Left lung (tissue), 10 donors: ENCODE data around the gene KIAA0753. TPM values are rescaled to one million over a fixed set of nuclear protein-coding genes. Genes with fewer than 3 reads are reported as not detected.

Experiments used
- ATAC-seq: fragments of 200-7000 bp; cut with Tn5 transposase; one replicate; pipeline ENCODE4 v1.9.1; 2020; ENCODE audit warnings: moderate library complexity
- DNase-seq, 4 donors: peaks; one replicate each; pipeline ENCODE4 v3.0.0-alpha.2; 2013 to 2020
- H3K27ac ChIP-seq, 2 donors: fragments of 200-600 bp; sonication (generic) in 1 of 2; one replicate each; pipeline versions ENCODE4 v1.5.0 to v1.8.0; 2020 to 2021
- H3K27me3 ChIP-seq, 2 donors: fragments of 200-600 bp; sonication (generic) in 1 of 2; one replicate each; pipeline versions ENCODE4 v1.5.0 to v1.8.0; 2020 to 2021
- H3K36me3 ChIP-seq, 2 donors: fragments of 200-600 bp; sonication (generic) in 1 of 2; one replicate each; pipeline versions ENCODE4 v1.5.0 to v1.8.0; 2020 to 2021
- H3K4me1 ChIP-seq, 2 donors: fragments of 200-600 bp; one replicate each; pipeline ENCODE4 v1.8.0; 2021
- H3K4me3 ChIP-seq, 2 donors: fragments of 200-600 bp; sonication (generic) in 1 of 2; one replicate each; pipeline versions ENCODE4 v1.5.0 to v1.8.0; 2020 to 2021; ENCODE audit warnings: mild to moderate bottlenecking in 1 of 2
- H3K9me3 ChIP-seq, 2 donors: fragments of 200-600 bp; sonication (generic) in 1 of 2; one replicate each; pipeline versions ENCODE4 v1.5.0 to v1.8.0; 2020 to 2021
- CTCF ChIP-seq, 2 donors: fragments of 200-600 bp; sonication (generic) in 1 of 2; IDR thresholded peaks; one replicate each; pipeline versions ENCODE4 v1.5.0 to v1.8.0; 2021; ENCODE audit warnings: antibody characterized with exemption in 2 of 2
- intact Hi-C, 2 donors: fragments of 100-400 bp; cut with DNase I; formaldehyde crosslinking; loops; one replicate each; pipeline versions ENCODE4 v1.11.2 to v1.14.2; 2022
- polyA plus RNA-seq, 6 donors: library from polyadenylated mRNA; unstranded; fragments of 120-200 nt; gene quantifications; one replicate each; pipeline ENCODE4 v1.2.1, GENCODE V29; 2013; ENCODE audit not compliant: insufficient read length in 6 of 6
- total RNA-seq, 2 donors: library from RNA; stranded (reverse); fragmentation: NEBNext Ultra II Directional; extraction: Animal tissue kit (Norgen Biotek cat#: 25700); gene quantifications; one replicate each; pipeline ENCODE4 v1.2.1, GENCODE V29; 2021
- donor health status: DM: no; HTN: yes; CAD: no.
- donor health status: DM: no; HTN: no; CAD: no.

Gene KIAA0753
- total and polyA plus RNA-seq, 8 donors: 15.8 to 46.7 (median 37.4) TPM

GRCh38 chr17:6543079-6544010 is 97.2 kb downstream of the KIAA0753 start:
- ATAC-seq: no peak
- Histone ChIP-seq H3K36me3 (no peaks in the 10 kb centered on the region), H3K27ac (no peak overlapping the region), H3K27me3 (no peaks in the 10 kb centered on the region), H3K9me3 (peaks cover 0 to 4% of the 10 kb centered on the region in 2 donors), H3K4me3 (no peak overlapping the region), H3K4me1 (peaks cover 0 to 4% of the 10 kb centered on the region in 2 donors)
- no peak for DNase-seq
- intact Hi-C loops: no loop called here
- no peak for TF ChIP-seq CTCF (IDR thresholded peaks at IDR 0.05)

GRCh38 chr17:6542577-6542976 is 97.9 kb downstream of the KIAA0753 start:
- H3K9me3 ChIP-seq: peaks cover 0 to 4% of the 10 kb centered on the region in 2 donors
- DNase-seq (no peak), ATAC-seq (no peak)
- no peaks in the 10 kb centered on the region for H3K36me3 ChIP-seq
- intact Hi-C loops: no loop called here
- TF ChIP-seq CTCF (IDR thresholded peaks at IDR 0.05): no peak
- H3K4me3 ChIP-seq: no peak overlapping the region
- no peaks in the 10 kb centered on the region for H3K27me3 ChIP-seq
- no peaks in the 10 kb centered on the region for H3K4me1 ChIP-seq
- H3K27ac ChIP-seq: no peak overlapping the region

- ATAC-seq (no peak), DNase-seq (no peak)
- Histone ChIP-seq H3K36me3 (no peaks in the 10 kb centered on the region), H3K27me3 (no peaks in the 10 kb centered on the region), H3K9me3 (peaks cover 0 to 4% of the 10 kb centered on the region in 2 donors), H3K4me3 (no peak overlapping the region), H3K4me1 (no peaks in the 10 kb centered on the region), H3K27ac (no peak overlapping the region)
- no peak for TF ChIP-seq CTCF (IDR thresholded peaks at IDR 0.05)
- intact Hi-C loops: no loop called here
Observed at GRCh38 chr17:6541886-6542285, 98.6 kb downstream of the KIAA0753 start.

GRCh38 chr17:6539871-6540270 is 100.6 kb downstream of the KIAA0753 start:
- DNase-seq: no peak
- no peak for TF ChIP-seq CTCF (IDR thresholded peaks at IDR 0.05)
- ATAC-seq: no peak
- no peaks in the 10 kb centered on the region for H3K27me3 ChIP-seq
- intact Hi-C loops: no loop called here
- H3K4me3 ChIP-seq: no peak overlapping the region
- peaks cover 0 to 3% of the 10 kb centered on the region in 2 donors for H3K36me3 ChIP-seq
- peaks cover 0 to 4% of the 10 kb centered on the region in 2 donors for H3K9me3 ChIP-seq
- H3K4me1 ChIP-seq: no peaks in the 10 kb centered on the region
- no peak overlapping the region for H3K27ac ChIP-seq

GRCh38 chr17:6536566-6537065 is 103.9 kb downstream of the KIAA0753 start:
- intact Hi-C loops: no loop called here
- Histone ChIP-seq H3K27ac (no peak overlapping the region), H3K4me3 (no peak overlapping the region), H3K27me3 (no peaks in the 10 kb centered on the region), H3K9me3 (peaks cover 0 to 4% of the 10 kb centered on the region in 2 donors), H3K36me3 (peaks cover 0 to 3% of the 10 kb centered on the region in 2 donors), H3K4me1 (no peaks in the 10 kb centered on the region)
- TF ChIP-seq CTCF (IDR thresholded peaks at IDR 0.05): no peak
- ATAC-seq (no peak), DNase-seq (no peak)
